Skeletal muscle satellite cell (primary cell): ENCODE results near the gene SSBP1.
A peak's percentile ranks its signal among the peaks of the same experiment; 100 is the strongest.

Source experiments
- H3K27me3 ChIP-seq: 2 replicates; pipeline ENCODE4 v1.7.0; 2013; ENCODE audit warnings: low read length; ENCODE audit not compliant: control insufficient read depth, insufficient read depth
- H3K36me3 ChIP-seq: 2 replicates; pipeline ENCODE4 v1.7.0; 2013; ENCODE audit warnings: mild to moderate bottlenecking, control low read depth, low read length; ENCODE audit not compliant: insufficient read depth
- H3K4me1 ChIP-seq: 2 replicates; pipeline ENCODE4 v1.7.0; 2013; ENCODE audit warnings: low read length; ENCODE audit not compliant: control insufficient read depth, insufficient read depth
- H3K4me2 ChIP-seq: 2 replicates; pipeline ENCODE4 v1.7.0; 2013; ENCODE audit warnings: mild to moderate bottlenecking, low read length
- H3K4me3 ChIP-seq: 2 replicates; pipeline ENCODE4 v1.7.0; 2013; ENCODE audit warnings: low read length
- H3K9ac ChIP-seq: 2 replicates; pipeline ENCODE4 v1.7.0; 2013; ENCODE audit warnings: mild to moderate bottlenecking, low read depth, low read length, moderate library complexity
- H3K9me3 ChIP-seq: replicated peaks from 2 replicates; pipeline ENCODE4 v1.7.0; 2013; ENCODE audit warnings: mild to moderate bottlenecking, control low read depth, low read length

SSBP1 gene

GRCh38 chr7:141710301-141710700, 27.9 kb upstream of the SSBP1 start:
- H3K4me3 ChIP-seq = no peak overlapping the region

GRCh38 chr7:141712603-141713255, 25.4 kb upstream of the SSBP1 start:
- no peak overlapping the region for H3K4me3 ChIP-seq
- H3K4me1 ChIP-seq = no peaks in the 10 kb centered on the region
- H3K27me3 ChIP-seq = peaks cover 4% of the 10 kb centered on the region
- H3K9ac ChIP-seq = no peak overlapping the region
- H3K9me3 ChIP-seq = no peaks in the 10 kb centered on the region
- no peaks in the 10 kb centered on the region for H3K36me3 ChIP-seq
- H3K4me2 ChIP-seq = no peak overlapping the region

More at GRCh38 chr7:141710301-141710700, 27.9 kb upstream of the SSBP1 start:
- no peaks in the 10 kb centered on the region for H3K36me3 ChIP-seq
- no peaks in the 10 kb centered on the region for H3K27me3 ChIP-seq
- peaks cover 2% of the 10 kb centered on the region for H3K4me1 ChIP-seq
- no peak overlapping the region for H3K9ac ChIP-seq
- no peaks in the 10 kb centered on the region for H3K9me3 ChIP-seq
- no peak overlapping the region for H3K4me2 ChIP-seq

DNA sequence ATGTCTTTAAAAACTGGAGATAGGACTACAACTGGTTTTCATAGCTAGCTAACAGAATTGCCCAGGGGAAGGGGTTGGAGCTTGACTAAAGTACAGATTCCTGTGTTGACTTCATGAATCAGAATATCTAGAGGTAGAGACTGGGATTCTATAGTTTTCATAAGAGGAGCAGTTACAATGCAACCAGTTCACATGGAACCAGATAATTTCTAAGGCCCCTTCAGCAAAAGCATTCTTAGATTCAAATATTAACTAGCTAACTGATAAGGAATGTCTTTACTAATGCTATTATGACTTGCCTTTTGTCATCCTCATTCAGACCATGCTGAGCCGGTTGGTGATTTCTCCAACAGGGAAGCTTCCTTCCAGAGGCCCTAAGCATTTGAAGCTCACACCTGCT, 24.3 kb upstream of the SSBP1 start:
- no peaks in the 10 kb centered on the region for H3K36me3 ChIP-seq
- H3K27me3 ChIP-seq = peaks cover 4% of the 10 kb centered on the region
- no peaks in the 10 kb centered on the region for H3K9me3 ChIP-seq
- H3K4me1 ChIP-seq = no peaks in the 10 kb centered on the region
- H3K4me3 ChIP-seq = no peak overlapping the region
- H3K9ac ChIP-seq = no peak overlapping the region
- no peak overlapping the region for H3K4me2 ChIP-seq

GRCh38 chr7:141714571-141714970, 23.6 kb upstream of the SSBP1 start:
- Histone ChIP-seq H3K27me3 (peaks cover 4% of the 10 kb centered on the region), H3K4me3 (no peak overlapping the region), H3K4me2 (no peak overlapping the region), H3K36me3 (no peaks in the 10 kb centered on the region), H3K9me3 (no peaks in the 10 kb centered on the region), H3K4me1 (no peaks in the 10 kb centered on the region), H3K9ac (no peak overlapping the region)

- Histone ChIP-seq H3K4me1 (no peaks in the 10 kb centered on the region), H3K9me3 (no peaks in the 10 kb centered on the region), H3K9ac (no peak overlapping the region), H3K27me3 (peaks cover 4% of the 10 kb centered on the region), H3K4me2 (no peak overlapping the region), H3K36me3 (no peaks in the 10 kb centered on the region), H3K4me3 (no peak overlapping the region)
Observed at GRCh38 chr7:141715018-141715417, 23.1 kb upstream of the SSBP1 start.

GRCh38 chr7:141715794-141716689, 22.1 kb upstream of the SSBP1 start:
- H3K9me3 ChIP-seq = no peaks in the 10 kb centered on the region
- no peak overlapping the region for H3K4me3 ChIP-seq
- no peak overlapping the region for H3K4me2 ChIP-seq
- H3K4me1 ChIP-seq = no peaks in the 10 kb centered on the region
- H3K9ac ChIP-seq = no peak overlapping the region
- H3K36me3 ChIP-seq = no peaks in the 10 kb centered on the region
- H3K27me3 ChIP-seq = peaks cover 4% of the 10 kb centered on the region

- peaks cover 4% of the 10 kb centered on the region for H3K27me3 ChIP-seq
- no peaks in the 10 kb centered on the region for H3K4me1 ChIP-seq
- no peak overlapping the region for H3K9ac ChIP-seq
- H3K4me3 ChIP-seq = no peak overlapping the region
- H3K36me3 ChIP-seq = no peaks in the 10 kb centered on the region
- no peak overlapping the region for H3K4me2 ChIP-seq
- H3K9me3 ChIP-seq = no peaks in the 10 kb centered on the region
Observed at GRCh38 chr7:141717450-141717849, 20.7 kb upstream of the SSBP1 start.

DNA sequence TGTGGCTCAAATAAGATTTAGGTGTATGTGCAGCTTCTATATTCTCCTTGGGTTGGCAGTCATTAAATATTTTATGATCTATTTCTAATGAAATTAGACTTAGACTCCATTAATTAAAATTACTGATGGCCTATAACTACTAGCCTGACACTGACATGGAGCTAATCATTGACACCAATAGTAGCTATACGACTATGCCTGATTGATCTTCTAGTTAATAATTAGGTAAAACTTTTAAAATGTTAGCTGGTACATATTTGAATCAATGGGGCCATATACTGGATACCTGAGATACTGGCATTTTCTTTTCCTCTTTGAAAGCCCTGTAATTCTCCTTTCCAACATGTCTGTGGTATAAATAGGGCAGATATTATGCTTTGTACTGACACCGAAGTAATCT, 15.6 kb upstream of the SSBP1 start:
- no peaks in the 10 kb centered on the region for H3K36me3 ChIP-seq

GRCh38 chr7:141729020-141729419, 9.1 kb upstream of the SSBP1 start:
- H3K27me3 ChIP-seq = no peaks in the 10 kb centered on the region
- no peaks in the 10 kb centered on the region for H3K9me3 ChIP-seq
- no peaks in the 10 kb centered on the region for H3K4me1 ChIP-seq
- no peaks in the 10 kb centered on the region for H3K36me3 ChIP-seq
- no peak overlapping the region for H3K4me3 ChIP-seq
- no peak overlapping the region for H3K9ac ChIP-seq
- H3K4me2 ChIP-seq = no peak overlapping the region

More for the DNA sequence above, 15.6 kb upstream of the SSBP1 start:
- Histone ChIP-seq H3K9me3 (no peaks in the 10 kb centered on the region), H3K4me1 (no peaks in the 10 kb centered on the region), H3K9ac (no peak overlapping the region), H3K4me2 (no peak overlapping the region), H3K4me3 (no peak overlapping the region), H3K27me3 (no peaks in the 10 kb centered on the region)

DNA sequence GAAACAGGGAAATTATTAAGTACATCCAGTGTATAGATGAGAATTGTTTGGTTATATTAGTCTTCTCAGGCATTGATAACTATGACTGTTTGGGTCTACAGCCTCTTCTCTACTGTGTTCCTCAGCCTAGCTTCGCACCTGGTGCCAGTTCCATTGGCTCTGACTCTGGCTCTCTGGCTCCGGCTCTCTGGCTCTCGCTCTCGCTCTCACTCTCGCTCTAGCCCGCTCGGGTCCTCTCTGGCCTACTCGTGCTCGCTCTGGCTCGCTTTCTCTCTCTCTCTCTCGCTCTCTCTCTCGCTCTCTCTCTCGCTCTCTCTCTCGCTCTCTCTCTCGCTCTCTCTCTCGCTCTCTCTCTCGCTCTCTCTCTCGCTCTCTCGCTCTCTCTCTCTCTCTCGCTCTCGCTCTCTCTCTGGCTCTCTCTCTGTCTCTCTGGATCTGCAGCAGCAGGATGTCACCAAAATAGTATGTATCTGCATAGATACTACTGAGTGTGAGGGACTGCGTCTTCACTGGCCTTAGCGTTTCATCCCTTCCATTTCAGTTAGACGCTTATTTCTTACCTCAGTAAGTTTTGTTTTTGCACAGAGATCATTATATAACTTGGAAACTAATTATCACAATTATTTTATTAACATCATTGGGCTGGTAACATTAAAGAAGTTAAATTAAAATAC, 6.5 kb upstream of the SSBP1 start:
- Histone ChIP-seq H3K4me2 (no peak overlapping the region), H3K4me1 (no peaks in the 10 kb centered on the region), H3K27me3 (no peaks in the 10 kb centered on the region), H3K4me3 (no peak overlapping the region), H3K9me3 (no peaks in the 10 kb centered on the region), H3K36me3 (no peaks in the 10 kb centered on the region), H3K9ac (no peak overlapping the region)

DNA sequence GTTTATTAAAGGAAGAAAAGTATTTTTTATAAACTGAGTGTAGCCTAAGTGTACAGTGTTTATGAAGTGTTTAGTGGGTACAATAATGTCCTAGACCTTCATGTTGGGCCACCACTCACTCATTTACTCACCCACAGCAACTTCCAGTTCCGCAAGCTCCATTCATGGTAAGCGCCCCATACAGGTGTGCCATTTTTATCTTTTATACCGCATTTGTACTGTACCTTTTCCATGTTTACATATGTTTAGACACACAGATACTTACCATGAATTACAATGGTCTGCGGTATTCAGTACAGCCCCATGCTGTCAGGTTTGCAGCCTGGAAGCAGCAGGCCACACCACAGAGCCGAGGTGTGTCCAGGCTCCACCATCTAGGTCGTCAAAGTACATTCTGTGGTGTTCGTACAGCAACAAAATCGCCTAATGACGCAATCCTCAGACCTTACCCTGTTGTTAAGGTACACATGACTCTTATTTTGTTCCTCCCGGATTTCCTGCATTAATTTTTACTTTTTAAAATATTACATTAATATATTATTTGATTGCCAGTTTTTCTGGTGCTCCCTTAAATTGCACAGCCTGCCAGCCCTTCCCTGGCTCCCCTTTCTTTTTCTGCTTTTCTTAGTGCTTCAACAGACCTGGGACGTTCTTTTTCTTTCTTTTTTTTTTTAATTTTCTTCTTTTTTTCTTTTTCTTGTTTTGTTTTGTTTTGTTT, 881 bp upstream of the SSBP1 start:
- Histone ChIP-seq H3K4me1 (peaks cover 15% of the 10 kb centered on the region), H3K9me3 (no peaks in the 10 kb centered on the region), H3K4me2 (peak overlapping the region; percentile 73), H3K4me3 (peak overlapping the region; percentile 72), H3K27me3 (no peaks in the 10 kb centered on the region), H3K9ac (peak overlapping the region; percentile 80), H3K36me3 (peaks cover 19% of the 10 kb centered on the region)
